GM12891 (cell line): ENCODE results near the gene WFDC2.

Experiments
- POLR2A ChIP-seq: IDR thresholded peaks from 2 replicates; pipeline ENCODE4 v1.6.1; 2011; ENCODE audit warnings: low read depth, low read length, control low read depth
- POLR2AphosphoS5 ChIP-seq: IDR thresholded peaks from 2 replicates; pipeline ENCODE4 v1.6.1; 2011; ENCODE audit warnings: low read depth, low read length, control low read depth
- POU2F2 ChIP-seq: IDR thresholded peaks from 2 replicates; pipeline ENCODE4 v1.6.1; 2011; ENCODE audit warnings: low read depth, mild to moderate bottlenecking, control low read depth, low read length, moderate library complexity
- SPI1 ChIP-seq: IDR thresholded peaks from 2 replicates; pipeline ENCODE4 v1.6.1; 2011; ENCODE audit warnings: low read depth, low read length, control low read depth
- TAF1 ChIP-seq: IDR thresholded peaks from 2 replicates; pipeline ENCODE4 v1.6.1; 2011; ENCODE audit warnings: low read depth, low read length, control low read depth

DNA sequence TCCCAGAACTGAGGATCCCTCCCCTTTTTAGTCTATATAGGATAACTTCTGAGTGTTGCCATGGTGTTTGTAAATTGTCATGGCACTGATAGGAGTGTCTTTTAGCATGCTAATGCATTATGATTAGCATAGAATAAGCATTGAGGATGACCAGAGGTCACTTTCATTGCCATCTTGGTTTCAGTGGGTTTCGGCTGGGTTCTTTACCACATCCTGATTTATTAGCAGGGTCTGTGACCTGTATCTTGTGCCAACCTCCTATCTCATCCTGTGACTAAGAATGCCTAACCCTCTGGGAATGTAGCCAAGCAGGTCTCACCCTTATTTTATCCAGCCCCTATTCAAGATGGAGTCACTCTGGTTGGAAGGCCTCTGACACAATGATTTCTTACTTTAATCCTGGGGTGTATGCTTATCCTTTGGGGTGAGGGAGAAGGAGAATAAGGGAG lies 19.6 kb downstream of the WFDC2 start:
- TF ChIP-seq POLR2AphosphoS5 (no peak), POLR2A (no peak), SPI1 (no peak), POU2F2 (no peak), TAF1 (no peak)
